ENCODE data around the gene PRKG2.

DNA sequence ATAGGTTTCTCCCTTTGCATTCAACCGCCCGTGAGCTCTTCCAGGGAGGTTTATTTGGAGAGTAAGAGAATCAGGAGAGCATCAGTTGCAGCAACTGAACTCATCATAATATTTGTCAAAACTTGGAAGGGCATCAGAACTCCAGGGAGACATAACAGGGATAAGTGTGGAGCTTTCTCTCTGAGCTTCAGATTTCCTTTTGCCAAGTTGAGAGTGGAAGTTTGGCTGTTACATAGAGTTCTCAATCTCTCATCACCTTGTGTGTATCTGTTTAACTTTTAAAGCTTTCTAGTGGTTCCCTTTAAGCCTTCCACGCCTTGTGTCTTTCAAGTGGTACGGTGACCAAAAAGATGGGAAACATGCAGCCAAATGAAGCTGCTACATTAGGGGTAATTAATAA lies 165.7 kb downstream of the PRKG2 start:
- no peak for TF ChIP-seq ZNF883 (CRISPR knock-in tag; IDR thresholded peaks at IDR 0.05; ENCODE audit: not compliant biosample characterization)
- TF ChIP-seq SMAD3 (CRISPR knock-in tag; IDR thresholded peaks at IDR 0.05): no peak
- TF ChIP-seq, protein P1, sequence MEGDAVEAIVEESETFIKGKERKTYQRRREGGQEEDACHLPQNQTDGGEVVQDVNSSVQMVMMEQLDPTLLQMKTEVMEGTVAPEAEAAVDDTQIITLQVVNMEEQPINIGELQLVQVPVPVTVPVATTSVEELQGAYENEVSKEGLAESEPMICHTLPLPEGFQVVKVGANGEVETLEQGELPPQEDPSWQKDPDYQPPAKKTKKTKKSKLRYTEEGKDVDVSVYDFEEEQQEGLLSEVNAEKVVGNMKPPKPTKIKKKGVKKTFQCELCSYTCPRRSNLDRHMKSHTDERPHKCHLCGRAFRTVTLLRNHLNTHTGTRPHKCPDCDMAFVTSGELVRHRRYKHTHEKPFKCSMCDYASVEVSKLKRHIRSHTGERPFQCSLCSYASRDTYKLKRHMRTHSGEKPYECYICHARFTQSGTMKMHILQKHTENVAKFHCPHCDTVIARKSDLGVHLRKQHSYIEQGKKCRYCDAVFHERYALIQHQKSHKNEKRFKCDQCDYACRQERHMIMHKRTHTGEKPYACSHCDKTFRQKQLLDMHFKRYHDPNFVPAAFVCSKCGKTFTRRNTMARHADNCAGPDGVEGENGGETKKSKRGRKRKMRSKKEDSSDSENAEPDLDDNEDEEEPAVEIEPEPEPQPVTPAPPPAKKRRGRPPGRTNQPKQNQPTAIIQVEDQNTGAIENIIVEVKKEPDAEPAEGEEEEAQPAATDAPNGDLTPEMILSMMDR (CRISPR knock-in tag; IDR thresholded peaks at IDR 0.05): no peak
- TF ChIP-seq RAD21 (CRISPR knock-in tag; IDR thresholded peaks at IDR 0.05): no peak
- TF ChIP-seq, protein P2, sequence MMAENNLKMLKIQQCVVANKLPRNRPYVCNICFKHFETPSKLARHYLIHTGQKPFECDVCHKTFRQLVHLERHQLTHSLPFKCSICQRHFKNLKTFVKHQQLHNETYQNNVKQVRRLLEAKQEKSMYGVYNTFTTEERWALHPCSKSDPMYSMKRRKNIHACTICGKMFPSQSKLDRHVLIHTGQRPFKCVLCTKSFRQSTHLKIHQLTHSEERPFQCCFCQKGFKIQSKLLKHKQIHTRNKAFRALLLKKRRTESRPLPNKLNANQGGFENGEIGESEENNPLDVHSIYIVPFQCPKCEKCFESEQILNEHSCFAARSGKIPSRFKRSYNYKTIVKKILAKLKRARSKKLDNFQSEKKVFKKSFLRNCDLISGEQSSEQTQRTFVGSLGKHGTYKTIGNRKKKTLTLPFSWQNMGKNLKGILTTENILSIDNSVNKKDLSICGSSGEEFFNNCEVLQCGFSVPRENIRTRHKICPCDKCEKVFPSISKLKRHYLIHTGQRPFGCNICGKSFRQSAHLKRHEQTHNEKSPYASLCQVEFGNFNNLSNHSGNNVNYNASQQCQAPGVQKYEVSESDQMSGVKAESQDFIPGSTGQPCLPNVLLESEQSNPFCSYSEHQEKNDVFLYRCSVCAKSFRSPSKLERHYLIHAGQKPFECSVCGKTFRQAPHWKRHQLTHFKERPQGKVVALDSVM (CRISPR knock-in tag; IDR thresholded peaks at IDR 0.05): no peak
- TF ChIP-seq U2AF1 (optimal IDR thresholded peaks at IDR 0.05; ENCODE audit: low read depth, low read length): no peak
- no peak for TF ChIP-seq MXI1 (IDR thresholded peaks at IDR 0.05; ENCODE audit: borderline replicate concordance, low read depth, low read length)
- no peak for TF ChIP-seq SRSF1 (optimal IDR thresholded peaks at IDR 0.05; ENCODE audit: low read depth, low read length)
- no peak for TF ChIP-seq SRF (IDR thresholded peaks at IDR 0.05; ENCODE audit: low read depth, low read length)
